ENCODE results near the gene TTBK2.
A peak's percentile ranks its signal among the peaks of the same experiment; 100 is the strongest.

Gene TTBK2

GRCh38 chr15:42920519-42921341 is at the start of gene TTBK2 (continued):
- 0 out of 2 replicates have a peak, but pooled peaks have one; percentile 11 for TF ChIP-seq PRDM4 (tag by site-specific recombination; IDR thresholded peaks at IDR 0.05)
- no peak for TF ChIP-seq ZNF121 (tag by site-specific recombination; IDR thresholded peaks at IDR 0.05)
- TF ChIP-seq ZNF747 (tag by site-specific recombination; IDR thresholded peaks at IDR 0.05), result no peak
- no peak for TF ChIP-seq ZBTB44 (tag by site-specific recombination; IDR thresholded peaks at IDR 0.05)
- TF ChIP-seq ZNF112 (tag by site-specific recombination; IDR thresholded peaks at IDR 0.05), result no peak
- TF ChIP-seq SCRT1 (tag by site-specific recombination; IDR thresholded peaks at IDR 0.05; ENCODE audit: borderline replicate concordance), result no peak
- peak; percentile 79; the same call in 1 of the 2 replicates for TF ChIP-seq ZNF76 (tag by site-specific recombination; IDR thresholded peaks at IDR 0.05; ENCODE audit: borderline replicate concordance, low read depth)
- TF ChIP-seq ZNF302 (tag by site-specific recombination; IDR thresholded peaks at IDR 0.05; ENCODE audit: low read depth), result no peak
- TF ChIP-seq ZNF518A (tag by site-specific recombination; conservative IDR thresholded peaks at IDR 0.05; ENCODE audit: low read depth), result no peak
- no peak for TF ChIP-seq ZNF585B (tag by site-specific recombination; IDR thresholded peaks at IDR 0.05)
- TF ChIP-seq ZBTB26 (tag by site-specific recombination; optimal IDR thresholded peaks at IDR 0.05), result peak; percentile 47
- no peak for TF ChIP-seq ZNF132 (tag by site-specific recombination; IDR thresholded peaks at IDR 0.05; ENCODE audit: borderline replicate concordance)
- TF ChIP-seq ZNF600 (tag by site-specific recombination; IDR thresholded peaks at IDR 0.05), result no peak; the same call in 1 of the 2 replicates
- TF ChIP-seq MZF1 (tag by site-specific recombination; IDR thresholded peaks at IDR 0.05; ENCODE audit: borderline replicate concordance), result no peak
- TF ChIP-seq ZNF248 (tag by site-specific recombination; IDR thresholded peaks at IDR 0.05), result no peak
- TF ChIP-seq ZFP69B (tag by site-specific recombination; IDR thresholded peaks at IDR 0.05), result 0 out of 2 replicates have a peak, but pooled peaks have one; percentile 14
- TF ChIP-seq, protein P1, sequence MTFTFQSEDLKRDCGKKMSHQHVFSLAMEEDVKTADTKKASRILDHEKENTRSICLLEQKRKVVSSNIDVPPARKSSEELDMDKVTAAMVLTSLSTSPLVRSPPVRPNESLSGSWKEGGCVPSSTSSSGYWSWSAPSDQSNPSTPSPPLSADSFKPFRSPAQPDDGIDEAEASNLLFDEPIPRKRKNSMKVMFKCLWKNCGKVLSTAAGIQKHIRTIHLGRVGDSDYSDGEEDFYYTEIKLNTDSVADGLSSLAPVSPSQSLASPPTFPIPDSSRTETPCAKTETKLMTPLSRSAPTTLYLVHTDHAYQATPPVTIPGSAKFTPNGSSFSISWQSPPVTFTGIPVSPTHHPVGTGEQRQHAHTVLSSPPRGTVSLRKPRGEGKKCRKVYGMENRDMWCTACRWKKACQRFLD (tag by site-specific recombination; IDR thresholded peaks at IDR 0.05), result no peak
- TF ChIP-seq INSM2 (tag by site-specific recombination; IDR thresholded peaks at IDR 0.05), result no peak
- TF ChIP-seq ZBTB11 (tag by site-specific recombination; conservative IDR thresholded peaks at IDR 0.05; ENCODE audit: low read depth), result no peak
- no peak for TF ChIP-seq ZNF785 (tag by site-specific recombination; IDR thresholded peaks at IDR 0.05)
- TF ChIP-seq KLF8 (tag by site-specific recombination; IDR thresholded peaks at IDR 0.05), result peak; percentile 35; the same call in 1 of the 2 replicates

Data from HEK293 (cell line).